GM12892 (cell line): ENCODE data around the gene LY6G5B.

ENCODE experiments used
- DNase-seq: peaks from one replicate; pipeline ENCODE4 v3.0.0; 2011; ENCODE audit not compliant: insufficient read length
- FAIRE-seq: peaks from 2 replicates; lab custom pipeline; 2011; peaks lifted over from hg19 to GRCh38; lab: Jason Lieb, UNC
- POLR2A ChIP-seq: IDR thresholded peaks from 2 replicates; pipeline ENCODE4 v1.6.1; 2011; ENCODE audit warnings: low read depth, low read length, control low read depth
- POLR2AphosphoS5 ChIP-seq: IDR thresholded peaks from 2 replicates; pipeline ENCODE4 v1.6.1; 2011; ENCODE audit warnings: low read depth, low read length, control low read depth
- TAF1 ChIP-seq: IDR thresholded peaks from 2 replicates; pipeline ENCODE4 v1.6.1; 2011; ENCODE audit warnings: low read depth, mild to moderate bottlenecking, control low read depth, low read length, borderline replicate concordance

Gene LY6G5B

DNA sequence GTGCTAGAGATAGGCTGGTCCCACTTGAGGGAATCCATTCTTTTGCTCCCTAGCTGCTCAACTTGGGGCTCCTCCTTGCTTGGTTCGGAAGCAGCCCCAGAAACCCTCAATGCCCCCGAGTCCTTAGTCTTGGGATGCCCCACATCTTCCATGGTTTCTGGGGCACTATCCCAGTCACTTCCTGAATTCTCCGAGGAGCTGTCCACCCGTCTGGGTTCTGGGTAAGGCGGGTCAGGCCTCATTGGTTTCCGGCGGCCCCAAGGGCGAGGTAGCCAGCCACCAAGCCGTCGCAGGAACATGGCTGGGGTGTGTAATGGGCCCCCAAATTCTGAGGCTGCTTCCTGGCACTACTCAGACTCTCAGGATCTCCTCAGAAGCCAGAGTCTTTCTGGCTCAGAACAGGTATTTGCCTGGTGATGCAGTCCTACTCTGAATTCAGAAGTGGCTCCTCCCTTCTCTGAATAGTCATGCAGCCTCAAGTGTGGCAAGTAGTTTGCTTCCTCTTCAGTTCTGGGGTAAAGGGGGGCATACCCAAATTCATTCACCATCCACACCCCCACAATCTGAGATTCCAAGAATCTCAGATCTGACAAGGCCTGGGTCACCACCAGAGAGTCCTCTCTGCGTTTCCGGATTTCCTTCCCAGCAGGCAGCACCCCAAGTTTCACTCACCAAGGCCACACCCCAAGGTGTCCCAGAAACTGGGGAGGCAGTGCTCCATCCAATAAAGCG, 10.0 kb upstream of the LY6G5B start:
- DNase-seq (no peak), FAIRE-seq (peak; percentile 38)
- TF ChIP-seq TAF1 (no peak), POLR2AphosphoS5 (no peak), POLR2A (no peak)

- DNase-seq (peak; percentile 84), FAIRE-seq (peak; percentile 80)
- peak; percentile 88 for TF ChIP-seq POLR2A
- peak; percentile 53; the same call in 1 of the 2 replicates for TF ChIP-seq TAF1
- peak; percentile 69; the same call in 1 of the 2 replicates for TF ChIP-seq POLR2AphosphoS5
These were observed 9.2 kb upstream of the LY6G5B start, which contains the start of gene C6orf47 for GRCh38 chr6:31660381-31661261. TSS of gene C6orf47 (minus strand) at chr6:31660778. CDS start at chr6:31659947, 831 bp downstream.

DNA sequence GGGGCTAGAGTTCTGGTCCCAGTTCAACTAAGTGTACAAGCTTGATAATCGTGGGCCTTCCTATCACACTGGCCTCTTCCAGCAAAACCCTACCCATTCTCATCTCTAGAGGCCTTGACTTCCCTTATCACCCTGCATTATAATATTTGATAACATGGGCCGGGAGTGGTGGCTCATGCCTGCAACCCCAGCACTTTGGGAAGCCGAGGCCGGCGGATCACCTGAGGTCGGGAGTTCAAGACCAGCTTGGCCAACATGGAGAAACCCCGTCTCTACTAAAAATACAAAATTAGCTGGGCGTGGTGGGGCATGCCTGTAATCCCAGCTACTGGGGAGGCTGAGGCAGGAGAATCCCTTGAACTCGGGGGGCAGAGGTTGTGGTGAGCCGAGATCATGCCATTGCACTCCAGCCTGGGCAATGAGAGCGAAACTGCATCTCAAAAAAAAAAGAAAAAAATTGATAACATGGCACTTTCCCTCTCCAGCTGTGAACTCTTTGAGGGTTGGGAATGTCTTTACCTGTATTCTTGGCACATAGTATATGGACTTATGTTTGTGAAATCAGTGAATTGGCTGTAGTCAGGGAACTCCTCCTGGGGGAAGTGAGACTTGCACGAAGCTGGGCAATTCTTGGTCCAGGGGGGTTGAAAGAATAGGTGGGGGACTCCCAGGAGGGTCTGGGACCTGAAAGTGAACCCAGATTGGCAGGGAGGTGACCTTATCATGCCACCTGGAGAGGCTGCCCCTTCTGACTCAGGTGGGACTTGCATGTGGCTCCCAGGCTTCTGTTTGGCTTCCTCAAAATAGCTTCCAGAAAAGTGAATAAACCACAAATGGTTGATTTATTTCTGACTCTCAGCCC, 8.3 kb upstream of the LY6G5B start:
- FAIRE-seq (no peak), DNase-seq (no peak)
- TF ChIP-seq POLR2AphosphoS5 (no peak), POLR2A (0 out of 2 replicates have a peak, but pooled peaks have one; percentile 1)

GRCh38 chr6:31662124-31662723, 7.6 kb upstream of the LY6G5B start:
- DNase-seq (no peak), FAIRE-seq (no peak)
- TF ChIP-seq TAF1 = no peak
- no peak for TF ChIP-seq POLR2AphosphoS5
- TF ChIP-seq POLR2A = no peak; the same call in 1 of the 2 replicates

DNA sequence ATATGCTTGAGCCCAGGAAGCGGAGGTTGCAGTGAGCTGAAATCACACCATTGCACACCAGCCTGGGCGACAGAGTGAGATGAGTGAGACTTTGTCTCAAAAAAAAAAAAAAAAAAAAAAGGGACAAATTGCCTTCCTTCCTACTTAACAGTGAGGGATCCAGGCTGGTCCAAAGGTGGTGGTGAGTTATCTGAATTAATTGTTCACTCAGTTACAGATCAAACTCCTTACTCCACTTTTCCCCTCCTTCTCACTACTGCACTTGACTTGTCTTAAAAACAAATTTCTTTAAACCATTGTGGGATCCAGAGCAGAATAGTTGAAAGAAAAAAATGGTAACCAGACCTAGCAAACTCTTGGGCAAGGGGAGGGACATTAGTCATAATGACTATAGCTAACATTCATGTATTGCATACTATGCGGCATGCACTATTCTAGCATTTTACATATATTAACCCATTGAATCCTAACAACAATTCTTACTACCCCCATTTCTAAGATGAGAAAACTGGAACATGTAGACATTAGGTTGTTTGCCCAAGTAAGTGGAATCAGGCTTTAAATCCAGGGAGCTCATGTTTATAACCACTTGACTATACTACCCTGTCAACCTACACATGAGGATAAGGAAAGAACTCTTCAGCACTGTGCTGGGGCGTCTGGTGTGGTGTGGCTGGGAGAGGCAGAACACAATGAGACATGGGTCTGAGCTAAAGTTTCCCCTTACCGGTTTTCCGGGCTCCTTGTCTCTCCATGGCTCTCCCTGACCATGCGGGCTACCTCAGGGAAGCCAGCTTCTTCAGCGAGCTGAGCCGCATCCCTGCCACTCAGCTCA, 6.4 kb upstream of the LY6G5B start:
- no peak for TF ChIP-seq POLR2A
- TF ChIP-seq POLR2AphosphoS5 = no peak
- TF ChIP-seq TAF1 = no peak
- FAIRE-seq (no peak), DNase-seq (no peak)

- no peak for TF ChIP-seq POLR2A
- no peak for TF ChIP-seq POLR2AphosphoS5
- no peak for TF ChIP-seq TAF1
- DNase-seq (no peak), FAIRE-seq (no peak)
These were observed 5.6 kb upstream of the LY6G5B start for GRCh38 chr6:31663961-31664789.

- no peak; the same call in 1 of the 2 replicates for TF ChIP-seq TAF1
- TF ChIP-seq POLR2A = no peak
- TF ChIP-seq POLR2AphosphoS5 = peak; percentile 91
- FAIRE-seq (peak; percentile 74), DNase-seq (peak; percentile 64)
These were observed 4.8 kb upstream of the LY6G5B start, which contains the start of gene GPANK1 for GRCh38 chr6:31664790-31665500. TSS of gene GPANK1 (minus strand) at chr6:31664997. CDS start at chr6:31664478, 519 bp downstream.

DNA sequence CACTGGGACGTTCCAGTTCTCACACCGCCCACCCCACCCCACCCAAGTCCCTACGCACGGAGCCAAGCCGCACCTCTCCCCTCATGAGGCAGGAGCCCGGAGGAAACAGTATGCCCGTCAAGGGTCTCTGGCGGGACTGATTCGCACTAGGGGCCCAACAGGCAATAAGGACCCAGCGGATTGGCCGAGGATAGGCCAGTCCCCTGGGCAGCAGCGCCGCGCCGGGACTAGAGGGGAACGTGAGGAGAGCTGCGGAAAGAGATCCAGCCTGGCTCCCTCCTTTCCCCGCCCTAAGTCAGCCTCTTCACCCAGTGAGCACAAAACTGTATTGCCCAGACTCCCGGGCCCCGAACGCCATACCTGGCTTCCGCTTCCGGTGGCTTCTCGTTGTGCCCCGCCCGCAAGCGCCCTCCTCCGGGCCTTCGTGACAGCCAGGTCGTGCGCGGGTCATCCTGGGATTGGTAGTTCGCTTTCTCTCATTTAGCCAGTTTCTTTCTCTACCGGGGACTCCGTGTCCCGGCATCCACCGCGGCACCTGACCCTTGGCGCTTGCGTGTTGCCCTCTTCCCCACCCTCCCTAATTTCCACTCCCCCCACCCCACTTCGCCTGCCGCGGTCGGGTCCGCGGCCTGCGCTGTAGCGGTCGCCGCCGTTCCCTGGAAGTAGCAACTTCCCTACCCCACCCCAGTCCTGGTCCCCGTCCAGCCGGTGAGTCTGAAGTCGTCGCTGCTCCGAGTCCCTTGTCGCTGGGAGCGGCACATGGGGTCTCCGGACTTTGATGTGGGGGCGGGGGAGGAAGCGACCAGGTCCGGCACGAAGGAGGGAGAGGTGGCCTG, 4.1 kb upstream of the LY6G5B start, which contains the start of gene CSNK2B:
TSS of gene CSNK2B (plus strand) at position 580 of the 836 bp plus-strand sequence. CDS start 752 bp downstream, outside the sequence.
- peak; percentile 97 for TF ChIP-seq POLR2A
- peak; percentile 97 for TF ChIP-seq POLR2AphosphoS5
- TF ChIP-seq TAF1 = peak; percentile 85
- peak; percentile 97 for DNase-seq
- FAIRE-seq = peak; percentile 82
